HG03571 (cell line): Measurements from ENCODE around the gene HNRNPLL.
"Not testable (repeated sequence)": the region's sequence is repeated elsewhere in the genome, so short reads cannot be mapped to it uniquely, and the experiment has no call there.

Source experiments
- ATAC-seq: cut with Tn5 transposase; IDR thresholded peaks from one replicate; pipeline ENCODE4 v1.9.1; 2021; ENCODE audit not compliant: unreplicated experiment

The HNRNPLL gene

DNA sequence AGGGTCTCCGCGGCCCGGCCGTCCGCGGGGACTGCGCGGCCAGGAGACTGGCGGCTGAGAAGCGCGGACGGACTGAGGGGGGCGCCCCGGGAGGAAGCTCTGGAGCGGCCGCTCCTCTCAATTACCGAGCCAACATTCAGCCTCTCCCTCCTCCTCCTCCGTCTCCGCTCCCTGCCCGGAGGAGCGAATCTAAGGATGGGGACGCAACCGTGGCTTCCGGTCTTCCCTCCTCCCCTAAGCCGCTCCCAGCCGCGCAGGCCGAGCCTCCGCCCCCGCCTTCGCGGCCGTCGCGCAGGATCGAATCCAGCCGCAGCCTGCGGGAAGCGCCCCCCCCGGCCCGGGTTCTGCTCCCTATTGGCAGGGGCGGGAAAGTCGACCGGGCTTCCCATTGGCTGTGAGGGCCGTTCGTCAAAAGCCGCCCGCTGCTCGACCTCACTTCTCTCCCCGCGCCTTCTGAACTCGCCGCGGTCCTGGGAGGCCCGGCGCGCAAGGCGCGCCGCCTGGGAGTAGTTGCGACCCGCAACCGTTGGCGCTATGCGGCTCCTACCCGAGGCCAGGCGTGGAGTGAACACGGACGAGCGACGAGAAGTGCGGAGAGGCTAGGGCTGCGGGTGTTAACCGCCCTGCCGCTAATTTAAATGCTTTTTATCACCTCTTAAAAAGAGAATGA is at the start of gene HNRNPLL:
Gene HNRNPLL (minus strand): TSS at position 197 of the 670 bp plus-strand sequence. CDS start 302 bp downstream, outside the sequence.
- peak; percentile 46 for ATAC-seq

DNA sequence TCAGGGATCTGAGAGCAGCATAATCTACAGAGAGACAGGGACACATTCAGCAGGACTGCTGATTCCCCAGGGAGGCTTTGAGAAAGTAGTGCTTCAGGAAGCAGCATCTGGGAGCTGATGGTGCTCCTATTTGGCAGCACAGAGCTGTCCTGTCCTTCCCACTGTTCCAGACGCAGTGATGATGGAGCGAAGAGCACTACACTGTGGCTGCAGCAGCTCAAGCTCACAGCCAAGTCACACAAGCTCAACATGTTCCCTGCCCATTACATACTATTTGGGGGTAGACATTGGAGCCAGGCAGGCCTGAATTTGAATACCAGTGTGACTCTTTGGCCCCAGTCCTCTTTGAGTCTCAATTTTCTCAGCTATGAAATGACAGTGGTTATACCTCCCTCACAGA is 48.0 kb upstream of the HNRNPLL start:
- ATAC-seq = no peak

DNA sequence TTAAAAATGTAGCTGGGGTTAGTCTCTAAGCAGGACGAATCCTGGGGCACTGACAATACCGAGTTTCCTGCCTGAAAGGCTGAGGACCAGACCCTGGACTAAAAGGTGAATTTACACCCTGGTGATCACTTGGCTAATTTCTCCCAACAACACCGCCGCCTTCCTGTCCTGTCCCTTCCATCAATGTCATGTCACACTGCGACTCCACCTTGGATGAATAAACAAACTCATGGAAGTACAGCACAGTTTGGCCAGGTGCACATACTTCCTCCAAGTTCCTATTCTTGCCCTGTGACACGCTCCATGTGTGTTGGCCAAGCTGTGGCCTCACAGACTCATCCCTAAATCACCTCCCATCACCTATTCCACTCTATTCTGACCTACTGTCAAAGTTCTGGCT is 47.3 kb upstream of the HNRNPLL start:
- no peak for ATAC-seq

DNA sequence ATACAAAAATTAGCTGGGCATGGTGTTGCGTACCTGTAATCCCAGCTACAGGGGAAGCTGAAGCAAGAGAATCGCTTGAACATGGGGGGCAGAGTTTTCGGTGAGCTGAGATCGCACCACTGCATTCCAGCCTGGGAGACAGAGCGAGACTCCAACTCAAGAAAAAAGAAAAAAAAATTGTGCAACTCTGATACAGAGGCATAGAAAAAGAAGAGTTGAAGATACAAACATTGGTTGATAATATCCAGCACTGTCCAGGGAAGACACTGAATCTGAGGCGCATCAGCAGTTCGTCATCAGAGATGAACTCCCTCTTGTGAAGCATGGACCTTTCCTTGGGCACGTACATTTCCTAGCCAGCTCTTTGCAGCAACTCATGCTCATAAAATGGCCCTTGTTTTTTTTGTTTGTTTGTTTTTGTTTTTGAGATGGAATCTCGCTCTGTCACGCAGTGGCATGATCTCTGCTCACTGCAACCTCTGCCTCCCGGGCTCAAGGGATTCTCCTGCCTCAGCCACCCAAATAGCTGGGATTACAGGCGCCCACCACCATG is 46.5 kb upstream of the HNRNPLL start:
- no peak for ATAC-seq

DNA sequence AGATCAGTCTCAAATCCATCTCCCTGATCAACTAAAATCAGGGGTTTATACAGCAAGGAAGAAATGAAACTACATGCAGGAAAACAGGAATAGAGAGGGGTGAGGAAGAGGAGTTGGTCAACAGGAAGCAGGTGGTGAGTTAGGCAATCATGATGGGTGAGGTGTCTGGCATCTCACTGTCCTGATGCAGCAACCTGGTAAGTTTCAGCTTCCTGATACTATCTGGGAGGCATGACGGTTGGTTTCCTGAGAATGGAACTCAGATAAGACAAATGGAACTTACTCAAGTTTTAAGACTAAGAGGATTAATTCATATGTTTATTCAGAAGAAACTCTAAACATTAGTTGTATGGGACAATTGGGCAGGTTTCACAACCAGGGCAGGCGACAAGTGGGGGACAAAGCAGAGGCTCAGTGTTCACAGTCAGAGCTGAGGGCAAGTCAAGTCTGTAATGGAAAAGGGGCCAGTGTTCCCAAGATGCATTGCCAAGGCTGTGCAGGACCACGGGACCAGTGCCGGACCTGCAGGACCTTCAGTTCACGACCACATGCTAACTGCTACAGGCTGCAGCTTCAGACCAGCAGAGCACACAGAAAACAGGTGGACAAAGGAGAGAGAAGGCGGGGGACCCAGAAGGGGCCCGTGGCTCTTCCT is 45.5 kb upstream of the HNRNPLL start:
- ATAC-seq = no peak

DNA sequence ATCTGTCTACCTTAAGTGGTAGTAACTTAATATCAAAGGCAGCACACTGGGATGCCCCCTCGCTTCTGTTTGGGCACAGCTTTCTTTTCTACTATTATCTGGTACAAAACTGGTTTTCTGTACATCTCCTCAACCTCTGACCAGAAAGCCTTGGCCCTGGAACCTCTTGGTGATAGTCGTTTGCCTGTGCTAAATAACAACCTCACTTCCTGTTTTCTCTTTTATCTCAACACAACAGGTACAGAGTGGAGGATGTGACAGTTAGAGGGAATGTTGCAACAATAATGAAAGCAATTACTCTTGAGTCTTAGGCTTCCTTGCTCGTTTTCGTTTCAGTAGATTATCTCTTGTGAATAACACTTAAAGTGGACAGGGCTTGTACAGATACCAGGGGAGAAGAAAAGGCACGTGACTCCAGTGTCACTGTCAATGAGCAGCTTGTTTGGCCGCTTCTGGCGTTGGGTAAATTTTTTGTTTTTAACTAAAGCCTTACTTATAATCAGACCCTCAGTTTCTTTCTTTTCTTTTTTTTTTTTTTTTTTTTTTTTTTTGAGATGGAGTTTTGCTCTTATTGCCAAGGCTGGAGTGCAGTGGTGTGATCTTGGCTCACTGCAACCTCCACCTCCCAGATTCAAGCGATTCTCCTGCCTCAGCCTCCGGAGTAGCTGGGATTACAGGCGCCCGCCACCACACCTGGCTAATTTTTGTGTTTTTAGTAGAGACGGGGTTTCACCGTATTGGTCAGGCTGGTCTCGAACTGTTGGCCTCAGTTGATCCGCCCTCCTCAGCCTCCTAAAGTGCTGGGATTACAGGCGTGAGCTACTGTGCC is 41.2 kb upstream of the HNRNPLL start:
- not testable (repeated sequence) for ATAC-seq

DNA sequence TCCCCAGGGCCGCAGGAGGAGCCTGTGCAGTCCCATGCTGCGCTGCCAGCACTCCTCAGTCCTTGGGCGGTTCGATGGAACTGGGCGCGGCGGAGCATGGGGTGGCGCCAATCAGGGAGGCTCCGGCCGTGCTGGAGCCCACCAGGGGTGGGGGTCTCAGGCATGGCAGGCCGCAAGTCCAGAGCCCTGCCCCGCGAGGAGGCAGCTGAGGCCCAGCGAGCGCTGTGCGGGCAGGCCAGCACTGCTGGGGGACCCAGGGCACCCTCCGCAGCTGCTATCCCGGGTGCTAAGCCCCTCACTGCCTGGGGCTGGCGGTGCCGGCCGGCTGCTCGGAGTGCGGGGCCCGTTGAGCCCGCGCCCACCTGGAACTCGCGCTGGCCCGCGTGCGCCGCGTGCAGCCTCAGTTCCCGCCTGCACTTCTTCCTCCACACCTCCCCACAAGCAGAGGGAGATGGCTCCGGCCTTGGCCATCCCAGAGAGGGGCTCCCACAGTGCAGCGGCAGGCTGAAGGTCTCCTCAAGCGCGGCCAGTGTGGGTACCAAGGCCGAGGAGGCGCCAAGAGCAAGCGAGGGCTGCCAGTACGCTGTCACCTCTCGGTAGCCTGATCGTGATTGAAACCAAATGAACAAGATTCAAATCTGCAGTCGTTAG is 40.4 kb upstream of the HNRNPLL start:
- no peak for ATAC-seq

DNA sequence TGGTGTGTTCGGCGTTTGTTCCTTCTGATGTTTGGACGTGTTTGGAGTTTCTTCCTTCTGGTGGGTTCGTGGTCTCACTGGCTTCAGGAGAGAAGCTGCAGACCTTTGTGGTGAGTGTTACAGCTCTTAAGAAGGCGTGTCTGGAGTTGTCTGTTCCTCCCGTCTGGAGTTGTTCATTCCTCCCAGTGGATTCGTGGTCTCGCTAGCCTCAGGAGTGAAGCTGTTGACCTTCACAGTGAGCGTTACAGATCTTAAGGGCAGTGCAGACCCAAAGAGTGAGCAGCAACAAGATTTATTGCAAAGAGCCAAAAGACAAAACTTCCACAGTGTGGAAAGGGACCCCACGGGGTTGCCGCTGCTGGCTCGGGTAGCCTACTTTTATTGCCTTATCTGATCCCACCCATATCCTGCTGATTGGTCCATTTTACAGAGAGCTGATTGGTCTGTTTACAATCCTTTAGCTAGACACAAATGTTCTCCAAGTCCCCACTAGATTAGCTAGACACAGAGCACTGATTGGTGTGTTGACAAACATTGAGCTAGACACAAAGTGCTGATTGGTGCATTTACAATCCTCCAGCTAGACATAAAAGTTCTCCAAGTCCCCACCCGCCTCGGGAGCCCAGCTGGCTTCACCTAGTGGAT is 39.8 kb upstream of the HNRNPLL start:
- ATAC-seq = not testable (repeated sequence)

DNA sequence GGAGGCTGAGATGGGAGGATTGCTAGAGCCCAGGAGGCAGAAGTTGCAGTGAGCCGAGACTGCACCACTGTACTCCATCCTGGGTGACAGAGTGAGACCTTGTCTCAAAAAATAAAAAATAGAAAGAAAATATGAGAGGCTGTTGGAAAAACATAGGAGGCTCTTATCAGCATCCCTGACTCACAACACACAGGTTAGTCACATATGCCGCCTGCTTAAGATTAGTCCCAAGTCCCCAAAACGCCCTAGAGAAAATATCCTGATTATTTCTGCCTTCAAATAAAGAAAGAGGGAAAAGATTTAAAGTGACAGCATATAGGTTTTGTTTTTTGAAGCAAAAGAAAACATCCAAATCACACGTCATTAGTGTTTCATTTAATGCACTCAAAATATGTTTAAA is 33.3 kb upstream of the HNRNPLL start:
- ATAC-seq = no peak

DNA sequence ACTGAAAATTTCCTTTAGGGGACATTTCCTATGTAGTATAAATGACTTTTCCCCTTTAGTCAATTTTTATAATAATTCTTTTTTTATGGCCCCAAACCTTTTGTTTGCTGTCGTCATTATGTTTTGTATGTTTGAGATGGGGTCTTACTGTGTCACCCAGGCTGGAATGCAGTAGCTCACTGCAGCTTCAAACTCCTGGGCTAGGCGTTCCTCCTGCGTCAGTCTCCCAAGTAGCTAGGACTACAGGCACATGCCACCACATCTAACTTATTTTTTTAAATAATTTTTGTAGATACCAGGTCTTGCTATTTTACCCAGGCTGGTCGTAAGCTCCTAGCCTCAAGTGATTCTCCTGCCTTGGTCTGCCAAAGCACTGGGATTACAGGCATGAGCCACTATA is 32.4 kb upstream of the HNRNPLL start:
- no peak for ATAC-seq

DNA sequence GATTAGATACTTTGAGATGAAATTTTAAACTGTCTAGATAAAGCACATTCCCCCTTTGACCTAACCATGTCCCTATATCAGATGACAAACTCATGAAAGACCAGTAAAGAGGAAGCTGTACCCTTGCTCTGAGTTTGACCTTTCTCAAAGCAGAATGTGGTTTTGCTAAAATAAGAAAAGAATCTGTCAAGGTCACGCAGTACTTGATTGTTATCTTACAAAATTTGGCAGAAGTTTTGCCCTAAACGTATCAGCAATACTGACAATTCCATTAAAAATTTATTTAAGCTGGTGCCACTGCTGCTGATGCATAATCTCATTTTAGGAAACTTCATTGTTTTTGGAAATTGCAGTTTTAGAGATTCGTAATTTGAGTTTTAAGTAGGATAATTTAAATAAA is 32.0 kb upstream of the HNRNPLL start:
- peak; percentile 91 for ATAC-seq

DNA sequence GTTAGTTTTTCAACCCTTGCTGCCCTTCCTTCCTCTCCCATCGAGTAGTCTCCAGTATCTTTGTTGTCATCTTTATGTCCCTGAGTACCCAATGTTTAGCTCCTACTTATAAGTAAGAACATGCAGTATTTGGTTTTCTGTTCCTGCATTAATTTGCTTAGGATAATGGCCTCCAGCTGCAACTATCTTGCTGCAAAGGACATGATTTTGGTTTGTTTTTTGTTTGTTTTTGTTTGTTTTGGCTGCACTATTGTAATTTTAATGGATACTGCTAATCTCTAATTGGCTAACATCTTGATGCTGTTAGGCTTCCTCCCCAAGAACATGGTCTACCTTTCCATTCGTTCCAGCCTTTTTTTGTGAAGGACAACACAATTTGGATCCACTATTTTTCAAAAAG is 31.2 kb upstream of the HNRNPLL start:
- ATAC-seq = no peak

DNA sequence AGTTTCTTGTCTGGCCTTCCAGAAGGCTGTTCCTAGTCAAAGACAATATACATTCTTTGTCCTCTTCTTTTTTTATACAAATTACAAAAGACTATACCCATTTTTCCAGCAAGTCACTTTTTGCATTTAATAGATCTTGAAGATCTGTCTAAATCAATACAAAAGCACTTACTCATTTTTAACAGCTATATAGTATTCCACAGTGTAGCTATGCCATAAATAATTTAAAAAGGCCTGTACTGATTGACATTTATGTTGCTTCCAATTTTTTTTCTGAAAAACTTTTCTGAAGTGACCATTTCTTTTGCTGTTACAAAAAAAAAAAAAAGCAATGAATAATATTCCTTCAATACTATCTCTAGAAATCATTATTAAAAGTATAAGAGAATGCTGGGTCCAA is 30.3 kb upstream of the HNRNPLL start:
- ATAC-seq = no peak

DNA sequence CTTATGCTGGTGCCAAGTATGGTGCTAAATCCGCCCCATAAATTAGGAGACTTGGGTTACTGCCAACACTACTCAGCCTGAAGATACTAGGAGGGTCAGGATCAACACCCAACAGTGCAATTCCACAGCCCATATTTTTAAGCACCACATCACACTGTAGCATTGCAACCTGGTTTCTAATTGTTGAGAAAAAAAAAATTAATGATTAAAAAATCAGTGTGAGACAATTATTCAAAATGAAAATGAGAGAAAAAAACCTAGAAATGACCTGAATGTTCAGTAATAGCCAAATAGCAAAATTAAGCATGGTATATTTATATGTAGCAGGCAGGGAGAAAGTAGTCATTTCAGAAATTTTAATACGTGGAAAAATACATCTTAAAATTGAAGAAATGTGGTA is 29.2 kb upstream of the HNRNPLL start:
- no peak for ATAC-seq

DNA sequence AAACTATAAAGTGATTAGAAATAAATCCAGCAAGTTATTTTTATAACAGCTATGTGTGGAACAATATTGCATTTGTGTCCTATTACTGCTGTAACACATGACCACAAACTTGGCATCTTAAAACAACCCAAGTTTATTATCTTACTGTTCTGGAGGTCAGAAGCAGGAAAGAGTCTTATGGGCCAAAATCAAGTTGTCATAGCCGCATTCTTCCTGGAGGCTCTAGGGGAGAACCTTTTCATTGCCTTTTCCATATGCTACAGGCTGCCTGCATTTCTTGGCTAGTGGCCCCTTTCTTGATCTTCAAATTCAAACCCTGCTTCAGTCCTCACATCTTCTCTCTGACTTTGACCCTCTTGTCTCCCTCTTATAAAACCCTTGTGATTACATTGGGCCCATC is 27.0 kb upstream of the HNRNPLL start:
- ATAC-seq = no peak

DNA sequence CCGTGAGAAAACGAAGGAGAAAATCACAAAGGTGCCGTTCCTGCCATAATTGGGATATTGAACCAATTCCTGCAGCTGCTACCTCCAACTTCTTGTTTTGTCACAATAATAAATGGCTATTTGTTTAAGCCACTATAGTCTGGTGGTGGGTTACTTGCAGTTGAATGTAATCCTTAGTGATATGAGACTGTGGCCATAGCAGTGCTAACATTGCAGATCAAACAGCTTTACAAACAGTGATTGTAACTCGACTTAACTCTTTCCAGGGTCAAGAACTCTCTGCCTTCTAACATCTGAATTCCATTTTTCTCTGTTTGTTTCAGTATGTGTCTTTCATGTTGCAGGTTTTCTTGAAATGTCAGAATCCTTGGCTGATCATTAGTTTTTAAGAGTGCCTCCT is 24.7 kb upstream of the HNRNPLL start:
- ATAC-seq = no peak

DNA sequence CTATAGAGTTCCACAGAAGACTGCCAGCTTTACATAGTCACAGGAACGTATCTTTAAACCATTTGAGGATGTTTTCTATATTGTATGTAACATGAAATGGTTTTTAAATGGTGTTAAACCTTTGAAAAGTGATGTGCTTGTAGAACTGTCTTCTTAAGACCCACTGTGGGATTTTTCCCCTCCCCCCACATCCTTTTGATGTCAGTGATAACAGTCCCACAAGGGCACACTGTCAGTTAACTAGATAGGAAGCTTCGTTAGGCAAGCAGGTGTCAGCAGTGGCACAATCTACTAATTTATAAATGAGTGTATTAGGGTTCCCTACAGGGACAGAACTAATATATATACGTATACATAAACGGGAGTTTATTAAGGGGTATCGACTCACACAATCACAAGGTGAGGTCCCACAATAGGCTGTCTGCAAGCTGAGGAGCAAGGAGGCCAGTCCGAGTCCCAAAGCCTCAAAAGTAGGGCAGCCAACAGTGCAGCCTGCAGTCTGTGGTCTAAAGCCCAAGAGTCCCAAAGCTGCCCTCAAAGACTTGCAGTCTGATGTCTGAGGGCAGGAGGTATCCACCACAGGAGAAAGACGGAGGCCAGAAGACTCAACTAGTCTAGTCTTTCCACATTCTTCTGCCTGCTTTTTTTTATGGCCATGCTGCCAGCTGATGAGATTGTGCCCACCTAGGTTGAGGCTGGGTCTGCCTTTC is 23.8 kb upstream of the HNRNPLL start:
- ATAC-seq = no peak

DNA sequence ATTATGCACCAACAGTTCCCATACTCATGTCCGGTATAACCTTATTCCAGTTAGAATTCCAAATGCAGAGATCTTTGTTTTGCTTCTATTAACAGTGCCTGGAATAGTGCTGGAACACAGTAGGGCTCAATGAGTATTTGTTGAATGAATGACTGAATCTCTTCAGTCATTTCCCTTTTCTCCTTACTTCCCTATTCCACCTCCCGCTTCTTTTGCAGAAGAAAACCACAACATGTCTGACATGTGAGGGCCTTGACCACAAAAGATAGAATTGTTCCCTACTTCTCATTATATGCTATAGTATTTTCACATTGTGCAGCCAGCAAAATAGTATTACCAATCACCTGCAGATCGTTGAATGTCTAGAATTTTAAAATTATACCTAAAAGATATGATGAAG is 19.5 kb upstream of the HNRNPLL start:
- no peak for ATAC-seq

DNA sequence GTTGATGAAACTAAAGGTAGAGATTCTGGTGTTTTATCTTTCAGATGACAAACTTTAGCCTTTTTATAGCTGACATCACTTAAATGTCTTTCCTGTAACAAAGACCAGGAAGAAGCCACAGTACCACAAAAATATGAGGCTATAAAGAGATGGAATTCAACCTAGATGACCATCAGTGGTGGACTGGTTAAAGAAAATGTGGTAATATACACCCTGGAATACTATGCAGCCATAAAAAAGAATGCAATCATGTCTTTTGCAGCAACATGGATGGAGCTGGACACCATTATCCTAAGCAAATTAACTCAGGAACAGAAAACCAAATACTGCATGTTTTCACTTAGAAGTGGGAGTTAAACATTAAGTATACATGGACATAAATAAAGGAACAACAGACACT is 18.3 kb upstream of the HNRNPLL start:
- no peak for ATAC-seq
